T-helper 9 cell (primary cell): Measurements from ENCODE around the gene ANKS6.

ENCODE experiments used
- DNase-seq: peaks from one replicate; pipeline ENCODE4 v3.0.0-alpha.2; 2020

The ANKS6 gene

DNA sequence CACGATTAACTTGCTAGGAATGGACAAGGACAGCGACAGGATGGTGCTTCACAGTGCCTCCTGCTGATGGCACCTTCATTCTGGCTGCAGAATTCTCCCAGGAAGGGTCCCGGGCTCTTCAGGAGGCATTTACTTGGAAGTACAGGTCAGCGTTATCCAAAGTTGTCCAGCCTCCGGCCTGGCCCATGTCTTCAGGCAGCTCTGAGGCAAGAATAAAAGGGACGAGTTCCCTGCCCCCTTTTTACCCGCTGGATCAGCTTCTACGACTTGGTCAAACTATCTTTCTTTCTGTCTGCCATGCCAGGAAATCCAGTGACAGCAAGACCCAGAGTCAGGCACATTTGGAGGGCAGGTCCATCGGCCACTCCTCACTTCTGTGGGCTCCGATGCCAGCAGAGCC lies 64.3 kb downstream of the ANKS6 start:
- no peak for DNase-seq

DNA sequence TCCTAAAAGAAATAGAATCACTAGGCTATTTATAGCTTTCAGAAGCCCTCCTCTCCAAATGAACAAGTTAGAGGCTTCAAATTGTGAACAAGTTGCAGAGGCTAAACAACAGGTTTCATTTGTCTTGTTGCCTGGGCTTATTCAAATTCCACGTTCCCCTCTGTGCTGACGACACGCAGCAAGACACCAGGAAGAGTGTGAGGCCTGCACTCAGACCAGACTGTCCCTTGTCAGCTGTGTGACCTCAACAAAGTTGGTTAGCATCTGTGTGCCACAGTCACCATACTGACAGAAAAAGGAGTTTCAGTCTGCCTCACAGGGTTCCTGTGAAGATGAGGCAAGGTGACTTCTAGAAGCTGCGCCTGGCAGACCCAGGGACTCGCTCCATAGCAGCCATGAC lies 65.5 kb downstream of the ANKS6 start:
- DNase-seq, result no peak

DNA sequence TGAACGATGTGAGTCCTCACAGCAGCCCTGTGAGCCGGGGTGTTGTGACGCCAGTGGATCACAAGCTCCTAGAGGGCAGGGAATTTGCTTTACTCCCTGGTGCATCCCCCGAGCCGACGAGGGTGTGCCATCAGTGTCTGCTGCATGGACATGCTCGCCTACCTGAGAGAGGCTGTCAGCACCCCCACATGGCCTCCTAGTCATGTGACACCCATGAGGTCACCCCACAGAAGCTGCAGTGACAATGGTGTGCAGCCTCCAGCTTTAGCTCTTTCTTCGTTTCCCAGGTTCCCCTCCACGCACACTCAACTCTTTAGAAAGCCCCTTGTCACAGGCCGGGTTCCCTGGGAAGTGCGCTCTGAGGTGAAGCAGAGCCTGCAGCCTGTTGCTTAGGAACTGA lies 67.9 kb downstream of the ANKS6 start:
- no peak for DNase-seq

DNA sequence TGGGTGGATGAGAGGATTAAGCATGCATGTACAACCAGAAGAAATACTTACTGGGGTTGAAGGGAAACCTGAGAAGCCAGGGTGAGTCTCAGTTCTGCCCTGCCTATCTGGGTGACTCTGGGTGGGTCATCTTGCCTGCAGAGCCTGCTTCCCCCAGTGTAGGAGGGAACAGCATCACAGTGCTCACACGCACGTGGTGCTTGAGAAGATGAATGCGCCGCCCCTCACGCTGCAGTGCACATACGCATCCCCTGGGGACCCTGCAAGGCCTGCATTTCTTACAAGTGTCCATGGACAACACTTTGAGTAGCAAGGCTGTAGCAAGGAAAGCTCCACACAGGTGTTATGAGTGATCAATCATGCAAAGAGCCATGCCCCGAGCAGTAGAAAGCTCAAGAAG lies 68.9 kb downstream of the ANKS6 start:
- no peak for DNase-seq

DNA sequence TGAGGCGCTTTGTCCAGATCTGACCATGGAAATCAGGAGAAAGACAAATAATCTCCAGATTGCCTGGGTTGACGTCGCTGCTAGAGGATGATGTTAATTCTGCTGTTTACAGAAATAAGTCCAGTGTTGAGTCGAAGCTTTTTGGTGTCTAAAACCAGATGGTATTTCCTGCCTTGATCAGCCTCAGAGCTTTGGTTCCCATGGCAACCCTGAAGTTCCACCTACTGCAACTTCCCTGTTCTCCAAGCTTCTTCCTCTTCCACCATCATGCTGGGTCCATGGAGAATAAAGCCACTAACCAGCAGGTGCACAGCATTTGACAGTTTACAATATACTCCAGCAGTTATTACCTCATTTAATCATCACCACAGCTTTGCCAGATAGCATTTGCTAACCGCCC lies 69.6 kb downstream of the ANKS6 start:
- DNase-seq, result no peak

DNA sequence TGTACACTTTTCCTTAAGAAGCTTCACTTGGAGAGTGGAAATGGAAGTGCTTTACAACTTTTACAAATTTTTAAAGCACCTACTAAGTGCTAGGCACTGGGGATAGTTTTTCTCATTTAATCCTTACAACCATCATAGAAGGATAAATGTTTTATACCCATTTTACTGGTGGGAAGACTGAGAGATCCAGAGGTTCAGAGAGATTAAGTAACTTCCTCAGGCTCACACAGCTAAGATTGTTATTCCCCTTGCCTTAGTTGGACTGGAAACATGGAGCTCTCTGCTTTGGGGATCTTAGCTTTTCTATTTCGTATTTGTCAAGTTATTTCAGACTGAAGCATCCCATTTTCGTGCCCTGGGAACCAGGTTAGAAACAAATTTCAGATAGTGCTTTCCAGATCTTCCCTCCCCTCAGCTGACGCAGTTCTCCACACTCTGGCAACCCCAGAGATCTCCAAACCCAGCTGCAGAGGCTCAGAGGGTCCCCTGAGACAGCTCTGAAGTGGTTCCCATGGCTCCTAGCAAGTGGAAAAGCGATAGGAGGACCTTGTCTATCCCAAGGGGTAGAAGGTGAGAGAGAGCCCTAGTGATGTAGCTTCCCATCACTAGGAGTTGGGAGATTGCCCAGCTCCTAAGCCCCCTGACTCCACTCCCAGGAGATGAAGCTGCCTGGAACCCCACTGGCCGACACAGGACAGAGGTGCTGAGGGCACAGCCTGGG lies 71.4 kb downstream of the ANKS6 start:
- no peak for DNase-seq

DNA sequence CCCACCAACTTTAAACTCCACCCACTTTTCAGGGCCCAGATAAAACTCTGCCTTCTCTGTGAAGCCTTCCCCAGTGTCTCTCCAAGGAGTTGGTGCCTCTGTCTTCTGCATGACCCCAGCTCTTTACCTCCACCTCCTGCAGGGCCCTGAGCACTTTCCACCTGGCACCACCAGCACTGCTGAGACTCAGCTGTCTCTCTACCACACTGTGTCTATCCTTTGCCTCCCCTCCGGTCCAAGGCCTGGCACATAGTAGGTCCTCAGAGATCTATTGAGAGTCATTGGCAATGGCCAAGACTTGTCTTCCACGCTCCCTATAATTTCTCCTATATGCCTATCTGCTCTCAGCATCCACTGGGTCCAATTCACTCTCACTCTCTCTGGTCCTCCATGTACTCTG lies 74.7 kb downstream of the ANKS6 start:
- no peak for DNase-seq

DNA sequence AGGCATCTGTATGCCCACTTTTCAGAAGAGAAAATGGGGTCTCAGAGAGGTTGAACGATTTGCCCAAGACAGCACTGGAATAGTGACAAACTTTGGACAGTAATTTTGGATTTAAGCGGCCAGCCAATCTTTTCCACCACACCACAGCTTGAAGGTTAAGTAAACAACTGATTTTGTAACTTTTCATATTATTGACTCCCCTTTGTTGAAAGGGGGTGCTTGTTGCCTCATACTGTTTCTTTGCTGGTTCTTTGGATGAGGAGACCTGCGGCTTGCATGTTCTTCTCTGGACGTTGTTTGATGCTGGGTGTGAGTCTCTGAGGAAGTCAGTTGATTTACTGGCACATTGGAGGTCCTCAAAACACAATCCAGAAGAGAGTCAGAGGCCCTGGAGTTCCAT lies 76.0 kb downstream of the ANKS6 start:
- DNase-seq, result no peak

DNA sequence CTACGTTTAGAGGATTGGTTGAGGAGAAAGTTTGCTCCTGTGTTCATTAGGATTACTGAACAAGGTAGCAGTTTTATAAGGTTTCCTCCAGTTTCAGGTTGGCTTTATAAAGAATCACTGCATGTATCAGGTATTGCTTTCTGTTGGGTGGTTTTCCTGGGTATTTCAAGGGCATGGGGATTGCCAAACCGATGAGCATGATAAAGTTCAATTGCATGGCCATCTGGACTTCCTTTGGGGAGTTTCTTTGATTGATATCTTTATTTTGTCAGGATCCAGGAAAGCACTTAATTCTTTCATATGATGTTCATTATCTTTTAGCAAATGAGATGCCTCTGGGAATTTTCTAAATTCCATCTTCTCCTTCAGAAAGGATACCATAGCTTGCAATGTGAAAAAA lies 77.3 kb downstream of the ANKS6 start:
- DNase-seq, result no peak

DNA sequence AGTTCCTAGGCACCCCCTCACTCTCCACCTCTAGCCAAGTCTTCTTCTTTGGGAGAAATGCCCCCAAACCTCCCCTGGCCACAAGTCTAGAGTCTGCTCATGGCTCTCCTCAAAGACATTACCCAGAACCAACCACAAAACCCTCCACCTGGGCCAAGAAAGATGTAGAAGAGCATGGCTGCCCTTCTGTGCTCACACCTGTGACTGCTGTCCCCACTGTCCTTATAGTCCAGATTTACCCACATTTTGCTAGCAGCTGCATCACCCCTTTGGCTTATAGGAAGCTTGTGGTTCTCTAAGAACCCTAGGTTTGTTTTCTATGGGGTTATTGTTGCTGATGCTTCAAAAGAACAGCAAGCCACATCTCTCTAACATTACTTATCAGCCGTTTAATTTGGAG lies 81.5 kb downstream of the ANKS6 start:
- DNase-seq, result no peak

DNA sequence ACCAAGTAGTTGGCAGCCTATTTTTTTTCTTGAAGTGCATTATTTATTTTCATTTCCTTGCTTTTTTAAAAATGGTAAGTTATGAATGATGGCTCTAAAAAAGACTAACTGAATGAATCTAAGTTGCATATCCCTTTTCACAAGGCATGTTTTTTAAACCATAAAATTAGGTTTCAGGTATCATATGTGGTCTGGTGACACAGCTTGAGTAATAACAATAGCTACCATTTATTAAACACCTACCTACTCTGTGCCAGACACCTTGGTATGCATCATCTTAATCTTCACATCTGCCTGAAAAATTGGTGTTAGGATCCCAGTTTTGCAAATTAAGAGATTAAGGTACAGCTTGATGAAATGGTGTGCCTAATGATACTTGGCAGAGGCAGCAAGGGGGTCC lies 83.4 kb downstream of the ANKS6 start:
- no peak for DNase-seq

DNA sequence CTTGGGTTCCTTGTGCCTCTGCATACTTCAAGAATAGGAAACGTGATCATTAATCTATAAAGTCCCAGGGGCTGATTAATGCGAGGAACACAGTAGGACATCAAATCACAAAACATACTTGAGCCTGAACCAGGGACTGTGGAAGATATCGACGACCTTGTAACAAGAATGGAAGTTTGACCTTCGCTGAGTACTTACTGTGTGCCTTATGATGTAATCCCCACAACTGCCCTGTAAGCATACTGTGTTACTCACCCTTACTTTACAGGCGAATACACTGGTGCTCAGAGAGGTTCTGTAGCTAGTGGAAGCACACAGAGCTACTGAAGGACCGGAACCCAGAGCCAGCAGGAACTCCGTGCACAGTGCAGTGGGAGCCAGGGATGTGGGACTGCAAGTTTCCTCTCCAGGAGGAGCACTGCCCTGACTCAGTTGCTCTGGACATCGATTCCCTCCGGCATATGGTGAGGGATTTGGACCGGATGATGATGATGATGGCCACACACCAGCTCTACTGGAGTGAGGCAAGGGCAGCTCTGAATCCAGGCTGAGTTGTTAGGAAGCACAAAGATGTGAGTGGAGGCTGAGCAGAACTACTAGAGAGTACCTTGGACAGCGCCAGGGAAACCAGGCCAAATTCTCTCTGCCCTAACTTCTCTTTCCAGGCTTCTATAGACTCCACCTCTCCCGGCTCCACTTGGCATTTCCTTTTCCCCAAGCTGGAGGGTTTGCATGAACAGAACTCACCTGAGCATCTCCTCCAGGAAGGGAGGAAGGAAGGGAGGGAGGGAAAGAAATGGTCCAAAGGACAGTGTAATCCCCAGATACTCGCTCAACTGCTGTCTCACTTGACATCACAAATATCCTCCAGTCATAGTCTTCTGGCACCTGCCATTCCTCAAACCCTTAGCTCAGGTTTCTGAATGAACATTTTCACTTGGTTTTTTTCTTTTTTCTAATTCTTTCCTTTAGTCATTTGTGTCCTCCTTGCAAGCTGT lies 86.1 kb downstream of the ANKS6 start:
- no peak for DNase-seq

DNA sequence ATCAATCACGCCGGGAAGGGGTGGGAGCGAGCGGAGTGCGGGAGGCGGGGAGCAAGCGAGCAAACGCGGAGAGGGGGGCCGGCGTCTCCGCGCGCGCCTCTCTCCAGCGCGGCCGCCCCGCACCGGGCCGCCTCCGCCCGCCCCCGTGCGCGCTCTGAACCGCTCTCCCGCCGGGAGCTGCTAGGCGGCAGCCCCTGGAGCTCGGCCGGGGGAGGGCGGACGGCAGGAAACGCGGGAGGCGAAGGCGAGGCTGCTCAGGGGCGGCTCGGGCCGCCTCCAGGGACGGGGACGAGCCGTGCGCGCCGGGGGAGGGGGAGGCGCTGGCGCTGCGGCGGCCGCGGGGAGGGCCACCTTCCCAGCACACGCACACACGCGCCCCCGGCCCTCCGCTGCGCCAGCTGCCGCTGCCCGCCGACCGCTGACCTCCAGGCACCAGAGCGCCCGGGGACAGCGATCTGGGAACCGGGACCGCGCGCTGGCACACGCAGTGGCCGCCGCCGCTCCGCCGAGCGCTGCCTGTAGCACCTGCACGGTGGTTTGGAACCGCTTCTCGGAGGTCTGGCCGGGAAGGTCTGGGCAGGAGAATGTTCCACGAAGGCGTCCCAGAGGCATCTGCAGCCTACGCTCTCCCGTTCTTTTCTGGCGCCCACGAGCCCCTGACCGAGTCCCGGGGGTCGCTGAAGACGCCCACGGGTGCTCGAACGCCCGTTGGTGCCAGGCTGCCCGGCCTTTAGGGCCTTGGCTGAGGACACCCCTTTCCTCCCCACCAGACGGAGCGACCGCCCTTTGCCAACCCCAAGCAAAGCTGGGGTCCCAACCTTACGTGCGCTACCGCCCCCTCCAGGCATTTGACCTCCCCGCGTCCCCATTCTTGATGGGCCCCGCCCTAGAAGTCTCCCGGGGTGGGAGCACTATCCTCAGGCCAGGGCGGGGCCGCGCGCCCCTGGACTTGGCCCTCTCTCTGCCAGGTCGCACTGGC lies 87.1 kb downstream of the ANKS6 start, which contains the start of gene GABBR2:
GABBR2 (minus strand) TSS at position 3 of the 979 bp plus-strand sequence. CDS start 198 bp downstream, outside the sequence.
- DNase-seq, result no peak

DNA sequence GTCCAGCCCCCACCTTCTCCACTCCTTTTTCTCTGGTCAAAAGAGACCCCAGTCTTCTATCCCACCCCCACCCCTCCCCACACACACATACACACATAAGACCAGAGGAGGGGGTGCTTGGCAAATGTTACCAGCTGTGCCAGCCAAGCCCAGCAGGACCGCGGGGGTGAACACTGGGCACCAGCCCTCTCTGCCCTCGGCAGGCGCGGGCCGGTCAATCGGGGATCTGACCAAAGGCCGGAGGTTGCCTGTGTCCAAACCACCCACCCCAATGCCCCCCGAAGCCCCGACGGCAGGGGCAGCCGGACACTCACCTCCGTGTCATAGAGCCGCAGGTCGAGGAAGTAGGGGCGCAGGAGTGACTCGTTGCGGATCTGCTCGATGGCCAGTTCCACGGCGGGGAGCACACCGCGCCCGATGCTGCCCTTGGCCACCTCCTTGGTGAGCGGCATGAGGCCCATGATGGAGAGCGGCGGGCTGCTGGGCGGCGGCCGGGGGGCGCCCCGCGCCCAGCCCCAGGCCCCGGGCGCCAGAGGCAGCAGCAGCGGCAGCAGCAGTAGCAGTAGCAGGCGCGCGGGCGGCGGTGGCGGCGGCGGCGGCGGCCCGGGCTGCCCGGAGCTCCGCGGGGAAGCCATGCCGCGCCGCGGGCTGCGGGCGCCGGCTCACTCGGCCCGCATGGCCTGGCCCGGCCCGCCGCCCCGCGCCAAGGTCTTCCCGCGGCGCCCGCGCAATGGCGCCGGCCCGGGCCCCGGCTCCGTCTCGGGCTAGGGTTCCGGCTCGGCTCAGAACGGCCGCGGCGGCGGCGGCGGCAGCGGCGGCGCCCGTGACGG lies 88.0 kb downstream of the ANKS6 start:
- DNase-seq, result no peak

DNA sequence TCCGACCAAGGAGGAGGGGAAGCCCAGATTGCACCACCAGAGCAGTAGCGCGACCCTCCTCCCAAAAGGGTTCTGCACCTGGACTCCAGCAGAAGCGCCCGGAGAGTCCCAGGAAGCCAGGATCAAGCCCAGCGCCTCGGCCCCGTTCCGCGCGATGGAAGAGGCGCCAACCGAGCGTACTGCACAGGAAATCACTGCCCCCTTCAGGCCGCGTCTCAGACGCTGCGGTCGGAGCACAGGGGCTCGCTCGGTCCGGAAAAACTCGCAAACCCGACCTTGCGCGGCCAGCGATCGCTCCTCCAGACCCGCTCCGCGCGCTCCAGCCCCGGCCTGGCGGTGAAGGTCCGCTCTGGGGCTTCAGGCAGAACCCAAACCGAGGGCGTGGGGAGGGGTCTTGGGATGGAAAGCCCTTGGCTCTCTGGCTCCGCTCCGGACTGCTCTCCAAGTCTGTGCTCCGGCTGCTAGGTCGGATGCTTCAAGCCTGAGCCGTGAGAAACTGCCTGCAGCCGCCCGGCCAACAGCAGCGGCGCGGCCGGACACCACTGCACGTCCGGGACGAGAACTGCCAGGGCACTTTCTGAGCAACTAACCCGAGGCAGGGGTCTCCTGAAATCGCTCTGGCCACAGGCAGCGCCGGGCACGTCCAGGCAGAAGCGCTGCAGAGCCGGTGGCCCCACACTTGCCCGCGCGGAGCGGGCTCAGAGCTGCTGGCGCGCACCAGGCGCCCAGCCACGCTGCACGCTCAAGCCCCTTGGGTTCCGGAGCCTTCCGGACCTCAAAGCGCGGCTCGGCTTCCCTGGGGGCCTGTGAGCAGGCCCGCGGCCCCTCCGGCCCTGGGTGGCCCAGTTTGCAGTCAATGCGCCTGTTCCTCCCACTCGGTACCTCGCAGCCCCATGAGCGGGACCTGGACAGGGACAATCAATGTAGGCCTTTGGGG lies 88.9 kb downstream of the ANKS6 start:
- no peak for DNase-seq

DNA sequence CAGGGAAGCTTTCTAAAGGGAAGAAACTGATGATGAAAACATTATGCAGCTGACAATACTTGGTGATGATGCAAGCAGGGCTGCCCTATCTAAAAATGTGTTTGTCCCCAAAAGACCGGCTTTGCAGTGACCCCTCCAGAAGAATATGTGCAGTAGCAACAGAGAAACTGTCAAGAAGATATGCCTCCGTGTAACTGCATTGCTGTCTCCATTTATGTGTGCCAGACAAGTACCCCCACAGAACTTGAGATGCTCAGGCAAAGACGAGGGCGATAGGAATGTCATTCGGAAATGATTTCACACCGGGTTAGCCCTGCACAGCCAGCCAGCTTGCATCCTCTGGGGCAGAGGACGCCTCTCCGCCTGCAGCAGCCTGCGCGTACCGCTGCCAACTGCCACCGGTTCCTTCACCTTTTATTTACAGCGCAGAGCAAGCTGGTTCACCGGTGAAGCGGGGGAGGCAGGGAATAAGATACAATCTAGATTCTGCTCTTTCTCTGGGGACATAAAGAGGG lies 89.6 kb downstream of the ANKS6 start:
- DNase-seq, result no peak

DNA sequence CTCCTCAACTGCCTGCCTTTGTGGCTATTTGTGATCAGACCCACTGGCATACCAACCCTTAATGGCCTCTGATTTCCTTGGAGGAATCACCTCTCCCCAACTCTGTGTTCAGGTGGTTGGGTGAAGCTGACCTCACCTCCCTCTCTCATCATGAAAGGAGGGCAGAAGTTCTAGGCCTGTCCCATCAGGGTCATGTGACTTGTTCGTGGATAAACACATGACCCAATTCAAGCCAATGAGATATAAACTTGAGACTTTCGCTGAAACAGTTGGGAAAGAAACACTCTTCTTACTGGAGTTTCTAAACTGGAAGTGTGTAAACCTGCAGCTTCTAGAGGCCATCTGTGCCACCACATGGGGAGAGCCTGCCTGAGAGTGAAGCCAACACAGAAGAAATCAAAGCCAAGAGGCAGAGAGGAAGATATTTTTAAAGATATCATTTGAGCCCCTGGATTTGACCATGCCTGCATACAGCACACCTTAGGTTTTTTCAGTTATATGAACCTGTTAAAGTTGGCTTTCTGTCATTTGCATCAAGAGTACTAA lies 93.4 kb downstream of the ANKS6 start:
- no peak for DNase-seq

DNA sequence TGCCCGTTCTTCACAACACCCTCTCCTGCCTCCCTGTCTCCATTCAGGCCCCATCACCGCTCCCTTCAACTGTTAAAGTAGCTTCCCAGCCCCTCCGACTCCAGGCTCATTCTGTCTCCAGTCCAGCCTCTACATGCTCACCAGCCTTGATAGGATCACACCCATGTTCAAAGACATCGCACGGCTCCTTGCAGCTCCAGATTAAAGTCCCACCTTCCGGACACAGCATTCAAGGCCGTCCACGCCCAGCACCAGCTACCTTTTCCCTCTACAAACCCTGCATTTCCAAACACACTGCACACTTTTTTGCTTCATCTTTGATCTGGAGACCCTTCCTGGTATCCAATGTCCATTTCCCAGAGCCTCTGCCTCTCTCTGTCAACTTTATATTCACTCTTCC lies 94.0 kb downstream of the ANKS6 start:
- no peak for DNase-seq

DNA sequence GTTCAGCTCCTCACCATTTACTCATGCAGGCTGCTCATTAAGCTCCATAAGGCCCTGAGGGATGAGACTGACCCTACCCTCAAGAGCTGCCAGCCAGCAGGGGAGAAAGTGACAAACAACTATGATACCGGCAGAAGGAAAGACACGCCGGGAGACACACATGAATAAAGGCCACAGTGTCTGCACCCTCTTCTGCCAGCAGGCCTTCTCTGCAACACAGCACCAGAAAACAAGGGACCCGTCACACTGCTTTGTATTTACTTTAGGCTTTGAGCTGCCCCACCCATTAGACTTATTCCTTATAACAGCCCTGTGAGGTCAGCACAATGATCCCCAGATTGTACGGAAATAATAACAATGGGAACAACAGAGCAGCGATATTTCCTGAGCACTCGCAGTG lies 94.8 kb downstream of the ANKS6 start:
- DNase-seq, result no peak

DNA sequence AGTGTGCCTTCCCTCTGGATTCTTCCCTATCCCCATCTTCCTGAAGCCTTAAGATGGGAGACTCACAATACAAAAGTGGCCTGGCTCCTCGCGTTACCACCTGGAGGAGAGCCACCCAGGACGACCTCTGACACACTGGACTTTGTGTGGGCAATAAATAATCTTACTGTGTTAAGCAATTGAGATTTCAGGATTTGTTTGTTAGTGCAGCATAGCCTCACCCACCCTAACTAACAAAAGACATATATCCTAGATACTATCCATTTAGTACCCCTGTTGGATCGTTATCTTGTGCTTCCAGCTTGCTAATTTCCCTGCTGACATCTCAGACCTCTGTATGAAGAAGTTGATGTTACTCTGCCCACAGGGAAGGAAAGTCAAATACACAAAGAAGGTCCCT lies 95.6 kb downstream of the ANKS6 start:
- DNase-seq, result no peak
